ENCODE measurements around the gene ABCC6.
A peak's percentile ranks its signal among the peaks of the same experiment; 100 is the strongest.
"Not testable (repeated sequence)": the region's sequence is repeated elsewhere in the genome, so short reads cannot be mapped to it uniquely, and the experiment has no call there.

The ABCC6 gene

DNA sequence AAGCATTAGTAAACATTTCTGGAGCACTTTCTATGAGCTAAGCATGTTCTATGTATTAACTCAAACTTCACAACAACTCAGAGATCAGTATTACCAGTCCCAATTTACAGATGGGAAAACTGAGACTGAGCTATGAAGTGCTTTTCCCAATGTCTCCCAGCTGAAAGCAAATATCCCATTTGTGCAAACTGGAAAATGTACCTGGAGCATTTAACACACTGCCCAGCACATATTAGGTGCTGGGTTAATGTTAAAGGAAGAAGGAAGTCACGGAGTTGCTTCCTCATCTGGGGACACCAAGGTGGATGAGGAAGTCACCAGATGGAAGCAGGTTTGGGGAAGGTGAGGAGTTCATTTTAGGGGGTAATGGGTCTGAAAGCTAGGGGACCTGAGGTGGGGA lies 66.1 kb downstream of the ABCC6 start:
- no peak overlapping the region for H3K4me3 ChIP-seq (replicated peaks in 1 of 2; ENCODE audit: low read depth in 2 of 2, low read length in 2 of 2)
- TF ChIP-seq, protein P1, sequence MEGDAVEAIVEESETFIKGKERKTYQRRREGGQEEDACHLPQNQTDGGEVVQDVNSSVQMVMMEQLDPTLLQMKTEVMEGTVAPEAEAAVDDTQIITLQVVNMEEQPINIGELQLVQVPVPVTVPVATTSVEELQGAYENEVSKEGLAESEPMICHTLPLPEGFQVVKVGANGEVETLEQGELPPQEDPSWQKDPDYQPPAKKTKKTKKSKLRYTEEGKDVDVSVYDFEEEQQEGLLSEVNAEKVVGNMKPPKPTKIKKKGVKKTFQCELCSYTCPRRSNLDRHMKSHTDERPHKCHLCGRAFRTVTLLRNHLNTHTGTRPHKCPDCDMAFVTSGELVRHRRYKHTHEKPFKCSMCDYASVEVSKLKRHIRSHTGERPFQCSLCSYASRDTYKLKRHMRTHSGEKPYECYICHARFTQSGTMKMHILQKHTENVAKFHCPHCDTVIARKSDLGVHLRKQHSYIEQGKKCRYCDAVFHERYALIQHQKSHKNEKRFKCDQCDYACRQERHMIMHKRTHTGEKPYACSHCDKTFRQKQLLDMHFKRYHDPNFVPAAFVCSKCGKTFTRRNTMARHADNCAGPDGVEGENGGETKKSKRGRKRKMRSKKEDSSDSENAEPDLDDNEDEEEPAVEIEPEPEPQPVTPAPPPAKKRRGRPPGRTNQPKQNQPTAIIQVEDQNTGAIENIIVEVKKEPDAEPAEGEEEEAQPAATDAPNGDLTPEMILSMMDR (IDR thresholded peaks at IDR 0.05; ENCODE audit: low read depth, low read length) = no peak
- no peak for DNase-seq (ENCODE audit: low read depth in 2 of 2)

DNA sequence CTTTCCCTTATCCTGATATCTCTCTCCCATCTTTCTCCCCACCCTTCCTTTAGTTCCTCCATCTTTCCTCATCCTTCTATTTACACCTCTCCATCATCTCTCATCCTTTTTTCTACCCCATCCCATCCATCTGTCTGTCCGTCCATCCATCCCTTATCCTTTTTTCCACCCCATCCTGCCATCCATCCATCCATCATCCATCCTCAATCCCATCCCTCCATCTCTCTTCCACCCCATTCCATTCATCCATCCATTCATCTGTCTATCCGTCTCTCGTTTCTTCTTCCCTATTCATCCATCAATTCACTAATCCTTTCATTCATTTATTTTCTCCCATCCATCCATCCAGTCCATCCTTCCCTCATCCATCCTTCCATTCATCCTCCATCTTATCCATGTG lies 68.1 kb downstream of the ABCC6 start:
- TF ChIP-seq, protein P1 (IDR thresholded peaks at IDR 0.05; ENCODE audit: low read depth, low read length) = no peak
- DNase-seq (ENCODE audit: low read depth in 2 of 2) = no peak
- H3K4me3 ChIP-seq (replicated peaks in 1 of 2; ENCODE audit: low read depth in 2 of 2, low read length in 2 of 2) = no peak overlapping the region

DNA sequence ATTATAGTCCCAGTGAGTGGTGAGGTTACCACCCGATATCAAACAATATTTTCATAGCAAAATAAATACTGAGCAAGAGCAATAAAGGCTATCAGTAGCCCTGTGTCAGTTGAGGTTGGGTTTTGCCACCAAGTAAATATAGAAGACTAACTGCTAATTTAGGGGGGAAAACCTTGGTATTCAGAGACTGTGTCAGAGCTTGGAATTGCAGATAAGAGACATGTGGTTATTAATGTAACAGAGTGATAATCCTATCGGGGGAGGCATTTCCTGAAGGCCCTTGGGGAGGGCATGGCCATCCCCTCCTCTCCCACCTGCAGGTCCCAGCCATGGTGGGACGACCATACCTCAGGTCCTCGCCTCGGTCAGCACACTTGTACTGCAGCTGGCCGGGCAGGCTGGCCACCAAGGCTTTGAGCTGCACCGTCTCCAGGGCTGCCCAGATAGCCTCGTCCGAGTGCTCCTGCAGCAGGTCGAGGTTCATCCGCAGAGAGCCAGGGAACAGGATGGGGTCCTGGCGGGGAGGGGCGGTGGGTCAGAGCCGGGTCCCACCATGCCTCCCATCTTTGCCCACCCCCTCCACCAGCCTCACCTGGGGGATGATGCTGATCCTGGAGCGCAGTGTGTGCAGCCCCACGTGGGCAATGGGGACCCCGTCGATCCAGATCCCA lies 68.9 kb downstream of the ABCC6 start:
- H3K4me3 ChIP-seq (replicated peaks in 1 of 2; ENCODE audit: low read depth in 2 of 2, low read length in 2 of 2) = no peak overlapping the region
- TF ChIP-seq, protein P1 (IDR thresholded peaks at IDR 0.05; ENCODE audit: low read depth, low read length) = no peak
- no peak for DNase-seq (ENCODE audit: low read depth in 2 of 2)

DNA sequence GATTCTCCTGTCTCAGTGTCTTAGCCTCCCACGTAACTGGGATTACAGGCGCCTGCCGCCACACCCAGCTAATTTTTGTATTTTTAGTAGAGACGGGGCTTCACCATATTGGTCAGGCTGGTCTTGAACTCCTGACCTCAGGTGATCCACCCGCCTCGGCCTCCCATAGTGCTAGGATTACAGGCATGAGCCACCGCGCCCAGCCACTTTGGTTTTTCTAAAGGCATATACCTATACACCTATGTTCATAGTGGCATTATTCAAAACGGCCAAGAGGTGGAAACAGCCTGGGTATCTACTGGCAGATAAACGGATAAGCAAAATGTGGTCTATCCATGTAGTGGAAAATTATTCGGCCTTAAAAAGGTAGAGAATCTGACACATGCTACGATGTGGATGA lies 70.3 kb downstream of the ABCC6 start:
- not testable (repeated sequence) for DNase-seq (ENCODE audit: low read depth in 2 of 2); H3K4me3 ChIP-seq (replicated peaks in 1 of 2; ENCODE audit: low read depth in 2 of 2, low read length in 2 of 2)

DNA sequence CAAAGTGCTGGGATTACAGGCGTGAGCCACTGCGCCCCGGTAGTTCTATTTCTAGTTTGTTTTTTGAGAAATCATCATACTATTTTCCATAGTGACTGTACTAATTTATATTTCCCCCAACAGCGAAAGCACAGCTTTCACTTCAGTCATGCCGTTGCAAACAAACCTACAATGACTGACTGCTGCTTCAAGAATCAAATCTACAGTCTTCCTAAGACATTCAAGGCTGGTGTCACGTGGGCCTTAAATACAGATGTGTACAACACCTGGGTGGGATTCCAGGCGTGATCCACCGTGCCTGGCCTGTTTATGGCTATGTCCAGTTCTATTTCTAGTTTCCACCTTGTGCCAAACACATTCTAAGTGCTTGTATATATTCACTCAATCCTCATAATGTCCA lies 72.0 kb downstream of the ABCC6 start:
- DNase-seq (ENCODE audit: low read depth in 2 of 2) = no peak
- TF ChIP-seq, protein P1 (IDR thresholded peaks at IDR 0.05; ENCODE audit: low read depth, low read length) = no peak
- H3K4me3 ChIP-seq (replicated peaks in 1 of 2; ENCODE audit: low read depth in 2 of 2, low read length in 2 of 2) = no peak overlapping the region

DNA sequence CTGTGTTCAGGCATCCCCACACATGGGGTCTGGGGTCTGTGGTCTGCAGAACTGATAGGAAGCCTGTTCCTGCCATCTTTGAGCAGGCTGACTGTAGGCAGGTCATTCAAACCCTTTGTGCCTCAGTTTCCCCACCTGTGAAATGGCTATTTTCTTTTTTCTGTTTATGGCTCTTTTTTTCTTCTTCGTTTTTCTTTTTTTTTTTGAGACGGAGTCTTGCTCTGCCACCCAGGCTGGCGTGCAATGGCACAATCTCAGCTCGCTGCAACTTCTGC lies 72.5 kb downstream of the ABCC6 start:
- TF ChIP-seq, protein P1 (IDR thresholded peaks at IDR 0.05; ENCODE audit: low read depth, low read length) = no peak
- DNase-seq (ENCODE audit: low read depth in 2 of 2) = no peak
- no peak overlapping the region for H3K4me3 ChIP-seq (replicated peaks in 1 of 2; ENCODE audit: low read depth in 2 of 2, low read length in 2 of 2)

DNA sequence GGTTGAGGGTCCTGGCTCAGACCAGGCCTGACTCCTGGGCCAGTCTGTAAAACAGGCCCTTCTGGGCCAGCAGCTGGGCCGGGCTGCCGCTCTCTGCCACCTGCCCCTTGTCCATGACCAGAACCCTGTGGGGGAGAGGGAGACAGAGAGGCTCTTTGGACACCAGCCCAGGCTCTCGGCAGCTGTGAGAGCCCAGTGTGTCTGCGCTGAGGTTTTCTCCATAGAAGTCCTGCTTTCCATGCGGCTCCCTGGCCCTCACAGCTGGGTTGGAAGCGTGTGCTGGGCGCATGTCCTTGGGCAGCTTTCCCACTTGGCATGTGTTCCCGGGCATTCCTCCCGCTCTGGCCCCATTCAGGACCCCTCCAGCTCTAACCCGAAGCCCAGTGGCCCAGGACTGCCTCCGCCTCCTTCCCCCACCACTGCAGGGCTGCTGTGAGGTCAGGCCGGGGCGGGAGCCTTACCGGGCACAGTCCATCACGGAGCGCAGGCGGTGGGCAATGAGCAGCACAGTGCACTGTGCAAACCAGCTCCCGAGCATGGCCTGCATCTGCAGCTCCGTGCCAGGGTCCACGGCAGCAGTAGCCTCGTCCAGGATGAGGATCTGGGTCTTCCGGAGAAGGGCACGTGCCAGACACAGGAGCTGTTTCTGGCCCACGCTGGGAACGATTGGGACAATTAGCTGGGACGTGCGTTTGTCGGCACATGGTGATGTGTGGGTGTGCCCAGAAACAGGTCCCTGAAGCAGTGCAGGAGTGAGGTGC lies 73.0 kb downstream of the ABCC6 start:
- DNase-seq (ENCODE audit: low read depth in 2 of 2) = peak; percentile 48 to 92
- H3K4me3 ChIP-seq (replicated peaks in 1 of 2; ENCODE audit: low read depth in 2 of 2, low read length in 2 of 2) = no peak overlapping the region
- TF ChIP-seq, protein P1 (IDR thresholded peaks at IDR 0.05; ENCODE audit: low read depth, low read length) = no peak

Measured in cardiac fibroblast (primary cell).